ENCODE results near the gene CLDN8.

Gene CLDN8

GRCh38 chr21:30216041-30216723 lies at the start of gene CLDN8:
Gene CLDN8 (minus strand): TSS chr21:30216097. CDS start chr21:30215925, 172 bp downstream.
- DNase-seq: no peak

DNA sequence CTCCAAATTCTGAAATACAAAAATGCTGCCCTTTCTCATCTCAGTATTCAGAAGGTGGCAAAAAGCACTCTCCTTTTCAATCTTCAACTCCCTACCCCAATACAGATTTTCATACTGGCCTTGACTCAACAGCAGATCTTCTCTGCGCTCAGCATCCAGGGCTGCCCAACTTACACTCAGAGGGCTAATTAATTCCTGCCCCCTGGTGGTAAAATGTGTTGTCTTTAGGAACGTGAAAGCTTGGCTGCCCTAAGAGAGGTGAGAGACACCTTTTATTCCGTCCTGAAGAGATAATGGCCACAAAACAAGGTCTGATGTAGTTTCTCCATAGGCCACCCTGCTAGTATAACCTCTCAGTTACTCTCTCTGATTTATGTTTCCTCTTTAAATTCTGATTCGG lies 41.9 kb upstream of the CLDN8 start:
- no peak for DNase-seq

- no peak for DNase-seq
Measured at GRCh38 chr21:30256100-30256499, 40.2 kb upstream of the CLDN8 start.

GRCh38 chr21:30255679-30256078 lies 39.8 kb upstream of the CLDN8 start:
- no peak for DNase-seq

GRCh38 chr21:30251781-30252180 lies 35.9 kb upstream of the CLDN8 start:
- DNase-seq: no peak

- no peak for DNase-seq
Measured at GRCh38 chr21:30249936-30250335, 34.0 kb upstream of the CLDN8 start.

GRCh38 chr21:30248844-30249243 lies 32.9 kb upstream of the CLDN8 start:
- no peak for DNase-seq

- no peak for DNase-seq
Measured at GRCh38 chr21:30245061-30245460, 29.2 kb upstream of the CLDN8 start.

DNA sequence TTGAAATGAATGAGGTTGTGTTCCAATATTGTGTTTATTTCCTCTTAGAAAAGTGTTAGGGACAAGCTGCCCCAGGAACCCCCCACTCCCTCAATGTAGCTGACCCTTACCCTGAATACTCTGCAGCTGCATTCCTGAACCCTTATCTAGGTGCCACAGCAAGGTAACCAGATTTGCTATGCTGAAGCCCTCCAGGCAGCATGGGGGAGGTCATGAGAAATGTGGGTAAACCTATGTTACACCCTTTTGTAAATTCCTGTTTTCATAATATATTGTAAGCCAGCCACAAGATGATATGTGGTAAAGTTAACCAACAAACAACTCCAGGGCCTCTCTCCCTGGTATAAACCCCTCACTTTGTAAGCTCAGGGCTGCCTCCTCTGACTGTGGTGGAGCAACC lies 27.8 kb upstream of the CLDN8 start:
- DNase-seq: no peak

DNA sequence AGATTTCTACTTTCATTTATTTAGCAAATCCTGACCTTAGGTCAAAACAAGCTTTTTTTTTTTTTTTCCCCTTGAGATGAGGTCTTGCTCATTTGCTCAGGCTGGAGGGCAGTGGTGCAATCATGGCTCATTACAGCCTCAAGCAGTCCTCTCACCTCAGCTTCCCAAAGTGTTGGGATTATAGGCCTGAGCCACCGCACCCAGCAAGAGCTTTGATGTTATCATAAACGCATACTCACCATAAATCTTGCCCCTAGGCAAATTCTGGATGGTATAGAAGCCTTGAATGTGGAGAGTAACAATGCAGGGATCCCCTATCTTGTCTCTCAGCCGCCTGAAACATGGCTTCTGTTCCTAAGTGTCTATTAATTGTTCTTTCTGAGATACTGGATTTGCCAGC lies 24.8 kb upstream of the CLDN8 start:
- DNase-seq: no peak

DNA sequence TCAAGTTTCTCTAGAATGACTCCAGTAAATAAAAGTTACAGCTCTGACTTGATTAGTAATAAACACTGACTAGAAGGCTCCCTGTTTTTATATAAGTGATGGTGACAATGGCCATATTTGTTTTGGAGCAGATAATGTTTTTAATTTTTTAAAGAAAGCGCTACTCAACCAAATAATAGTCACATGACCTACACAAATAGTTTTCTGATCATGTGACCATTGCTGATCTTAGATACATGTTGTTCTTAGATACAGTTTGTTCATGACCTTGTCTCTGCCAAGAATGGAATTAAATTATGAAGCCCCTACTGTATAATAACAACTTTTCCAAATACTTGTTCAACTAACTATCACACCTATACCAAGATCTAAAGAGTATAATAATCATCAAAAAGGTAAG lies 22.3 kb upstream of the CLDN8 start:
- no peak for DNase-seq

DNA sequence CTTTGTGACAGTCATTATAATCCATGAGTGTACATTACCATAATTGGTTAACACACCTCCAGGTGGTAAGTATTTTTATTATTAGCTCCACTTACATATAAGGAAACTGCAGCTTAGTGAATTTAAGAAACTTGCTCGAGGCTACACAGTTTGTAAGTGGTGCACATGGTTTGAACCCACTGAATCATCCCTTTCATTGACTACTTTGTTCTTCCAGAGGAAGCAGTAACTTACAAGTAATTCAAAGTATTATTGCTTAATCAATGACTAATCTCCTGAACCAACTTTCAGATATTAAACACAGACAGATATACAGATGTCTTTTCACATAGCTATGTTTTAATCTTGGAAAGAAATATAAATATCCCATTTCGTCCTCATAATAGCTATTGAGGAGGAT lies 18.7 kb upstream of the CLDN8 start:
- DNase-seq: no peak

DNA sequence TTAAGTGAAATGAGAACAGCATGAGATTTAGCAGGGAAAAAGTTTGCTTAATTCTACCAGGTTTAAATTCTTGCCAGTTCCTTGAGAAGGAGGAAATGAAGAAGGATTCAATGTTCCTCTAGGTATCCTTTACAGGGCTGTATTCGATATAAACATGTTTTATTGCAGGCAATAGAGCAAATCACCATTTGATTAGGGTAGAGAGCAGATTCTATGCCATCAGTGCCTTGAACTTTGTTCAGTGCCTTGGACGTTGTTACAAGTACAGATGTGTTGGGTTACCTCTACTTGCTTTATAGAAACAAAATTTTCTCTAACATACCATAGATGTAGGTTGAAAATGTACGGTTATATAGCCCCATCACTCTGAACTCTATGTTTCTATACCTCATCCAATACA lies 18.2 kb upstream of the CLDN8 start:
- DNase-seq: no peak

GRCh38 chr21:30233228-30234020 lies 17.5 kb upstream of the CLDN8 start:
- no peak for DNase-seq

DNA sequence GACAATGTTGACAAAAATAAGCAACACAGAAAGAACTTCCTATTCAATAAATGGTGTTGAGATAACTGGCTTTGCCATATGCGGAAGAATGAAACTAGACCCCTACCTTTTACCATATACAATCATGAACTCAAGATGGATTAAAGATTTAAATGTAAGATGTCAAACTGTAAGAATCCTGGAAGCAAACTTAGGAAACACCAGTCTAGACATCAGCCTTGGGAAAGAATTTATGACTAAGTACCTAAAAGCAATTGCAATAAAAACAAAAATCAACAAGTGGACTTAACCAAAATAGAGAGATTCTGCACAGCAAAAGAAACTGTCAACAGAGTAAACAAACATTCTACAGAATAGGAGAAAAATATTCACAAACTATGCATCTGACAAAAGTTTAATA lies 16.1 kb upstream of the CLDN8 start:
- DNase-seq: no peak

- no peak for DNase-seq
Measured at GRCh38 chr21:30227633-30228404, 11.9 kb upstream of the CLDN8 start.

- no peak for DNase-seq
Measured at GRCh38 chr21:30227128-30227527, 11.2 kb upstream of the CLDN8 start.

- DNase-seq: no peak
Measured at GRCh38 chr21:30223596-30223995, 7.7 kb upstream of the CLDN8 start.

- DNase-seq: no peak
Measured at GRCh38 chr21:30222724-30223123, 6.8 kb upstream of the CLDN8 start.

DNA sequence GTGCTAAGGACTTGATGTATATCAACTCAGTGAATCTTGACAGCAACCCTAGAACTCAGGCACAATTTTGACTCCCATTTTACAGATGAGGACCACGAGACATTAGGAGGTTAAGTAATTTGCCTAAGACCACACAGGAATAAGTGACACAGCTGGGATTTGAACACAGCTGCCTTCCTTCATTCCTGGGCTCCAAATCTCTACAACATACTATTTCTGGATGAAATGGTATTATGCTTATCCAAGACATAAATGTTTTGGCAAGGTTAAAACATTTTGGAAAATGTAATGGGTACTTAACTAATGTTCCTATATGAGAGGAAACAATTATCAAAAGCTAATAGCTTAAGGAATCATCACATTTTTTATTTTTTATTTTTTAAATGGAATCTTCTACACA lies 4.8 kb downstream of the CLDN8 start:
- no peak for DNase-seq

DNA sequence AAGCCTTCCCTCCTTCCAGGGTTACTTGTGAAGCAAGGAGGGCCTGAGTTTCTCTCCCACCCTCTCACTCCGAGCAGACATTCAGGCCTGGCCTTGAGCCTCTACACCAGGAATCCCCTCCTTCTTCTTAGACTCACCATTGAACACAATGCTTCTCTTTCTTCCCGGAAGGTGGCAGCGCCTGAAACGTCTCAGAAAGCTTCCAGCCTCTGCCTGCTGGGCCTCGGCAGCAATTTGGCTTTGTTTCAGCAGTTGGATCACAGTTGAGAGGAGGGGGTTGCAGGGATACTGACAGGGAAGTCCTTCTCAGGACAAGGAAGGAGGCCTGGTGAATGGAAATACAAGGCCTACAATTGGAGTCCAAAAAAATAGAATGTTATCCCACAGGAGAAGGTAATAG lies 6.3 kb downstream of the CLDN8 start:
- no peak for DNase-seq

- DNase-seq: no peak
Measured at GRCh38 chr21:30207252-30207579, 8.7 kb downstream of the CLDN8 start.

GRCh38 chr21:30206551-30207251 lies 9.2 kb downstream of the CLDN8 start:
- no peak for DNase-seq
